Skeletal muscle satellite cell (primary cell): ENCODE data around the gene OR14A2.
"Not testable (repeated sequence)": the region's sequence is repeated elsewhere in the genome, so short reads cannot be mapped to it uniquely, and the experiment has no call there.

ENCODE experiments used
- H3K27me3 ChIP-seq: 2 replicates; pipeline ENCODE4 v1.7.0; 2013; ENCODE audit warnings: low read length; ENCODE audit not compliant: control insufficient read depth, insufficient read depth
- H3K36me3 ChIP-seq: 2 replicates; pipeline ENCODE4 v1.7.0; 2013; ENCODE audit warnings: mild to moderate bottlenecking, control low read depth, low read length; ENCODE audit not compliant: insufficient read depth
- H3K4me1 ChIP-seq: 2 replicates; pipeline ENCODE4 v1.7.0; 2013; ENCODE audit warnings: low read length; ENCODE audit not compliant: control insufficient read depth, insufficient read depth
- H3K4me2 ChIP-seq: 2 replicates; pipeline ENCODE4 v1.7.0; 2013; ENCODE audit warnings: mild to moderate bottlenecking, low read length
- H3K4me3 ChIP-seq: 2 replicates; pipeline ENCODE4 v1.7.0; 2013; ENCODE audit warnings: low read length
- H3K9ac ChIP-seq: 2 replicates; pipeline ENCODE4 v1.7.0; 2013; ENCODE audit warnings: mild to moderate bottlenecking, low read depth, low read length, moderate library complexity
- H3K9me3 ChIP-seq: replicated peaks from 2 replicates; pipeline ENCODE4 v1.7.0; 2013; ENCODE audit warnings: mild to moderate bottlenecking, control low read depth, low read length

The OR14A2 gene

GRCh38 chr1:247721222-247721621, 26.7 kb downstream of the OR14A2 start:
- Histone ChIP-seq H3K9ac (no peak overlapping the region), H3K4me2 (no peak overlapping the region), H3K4me3 (no peak overlapping the region), H3K27me3 (no peaks in the 10 kb centered on the region), H3K36me3 (no peaks in the 10 kb centered on the region), H3K4me1 (no peaks in the 10 kb centered on the region), H3K9me3 (peaks cover 9% of the 10 kb centered on the region)

GRCh38 chr1:247716546-247716945, 31.4 kb downstream of the OR14A2 start, which contains the start of gene OR6F1:
TSS of gene OR6F1 (minus strand) at chr1:247716646. CDS start at chr1:247712755, 3,891 bp downstream.
- H3K4me3 ChIP-seq: no peak within 1 kb of the TSS
- H3K9ac ChIP-seq: no peak within 1 kb of the TSS
- no peak within 1 kb of the TSS for H3K4me2 ChIP-seq
- peaks cover 17% of the 10 kb centered on the region for H3K9me3 ChIP-seq
- no peaks in the 10 kb centered on the region for H3K27me3 ChIP-seq
- H3K4me1 ChIP-seq: no peaks in the 10 kb centered on the region
- no peaks in the 10 kb centered on the region for H3K36me3 ChIP-seq

- Histone ChIP-seq H3K4me2 (no peak overlapping the region), H3K4me1 (no peaks in the 10 kb centered on the region), H3K27me3 (no peaks in the 10 kb centered on the region), H3K4me3 (no peak overlapping the region), H3K36me3 (no peaks in the 10 kb centered on the region), H3K9me3 (peaks cover 12% of the 10 kb centered on the region), H3K9ac (no peak overlapping the region)
Measured at GRCh38 chr1:247713753-247714152, 34.2 kb downstream of the OR14A2 start.

- not testable (repeated sequence) for H3K36me3 ChIP-seq, H3K4me3 ChIP-seq, H3K4me1 ChIP-seq, H3K27me3 ChIP-seq, H3K9ac ChIP-seq, H3K4me2 ChIP-seq
- H3K9me3 ChIP-seq: peaks cover 12% of the 10 kb centered on the region
Measured at GRCh38 chr1:247710681-247711080, 37.3 kb downstream of the OR14A2 start.

- Histone ChIP-seq H3K4me1 (no peaks in the 10 kb centered on the region), H3K4me3 (no peak overlapping the region), H3K9ac (no peak overlapping the region), H3K27me3 (no peaks in the 10 kb centered on the region), H3K36me3 (no peaks in the 10 kb centered on the region), H3K9me3 (no peaks in the 10 kb centered on the region), H3K4me2 (no peak overlapping the region)
Measured at GRCh38 chr1:247701338-247701737, 46.6 kb downstream of the OR14A2 start.

- Histone ChIP-seq H3K9ac (no peak overlapping the region), H3K36me3 (no peaks in the 10 kb centered on the region), H3K4me1 (no peaks in the 10 kb centered on the region), H3K4me3 (no peak overlapping the region), H3K4me2 (no peak overlapping the region), H3K9me3 (peaks cover 3% of the 10 kb centered on the region), H3K27me3 (no peaks in the 10 kb centered on the region)
Measured at GRCh38 chr1:247681288-247681897, 66.5 kb downstream of the OR14A2 start.

GRCh38 chr1:247680171-247680570, 67.8 kb downstream of the OR14A2 start:
- H3K4me3 ChIP-seq: no peak overlapping the region
- no peaks in the 10 kb centered on the region for H3K4me1 ChIP-seq
- H3K9me3 ChIP-seq: peaks cover 7% of the 10 kb centered on the region
- H3K9ac ChIP-seq: no peak overlapping the region
- H3K27me3 ChIP-seq: no peaks in the 10 kb centered on the region
- no peaks in the 10 kb centered on the region for H3K36me3 ChIP-seq
- no peak overlapping the region for H3K4me2 ChIP-seq

GRCh38 chr1:247679639-247680038, 68.3 kb downstream of the OR14A2 start, which contains the start of gene OR13G1:
TSS of gene OR13G1 (minus strand) at chr1:247679739. CDS start at chr1:247673041, 6,698 bp downstream.
- H3K36me3 ChIP-seq: no peaks in the 10 kb centered on the region
- peaks cover 7% of the 10 kb centered on the region for H3K9me3 ChIP-seq
- no peak within 1 kb of the TSS for H3K4me3 ChIP-seq
- no peaks in the 10 kb centered on the region for H3K27me3 ChIP-seq
- H3K4me1 ChIP-seq: no peaks in the 10 kb centered on the region
- H3K9ac ChIP-seq: no peak within 1 kb of the TSS
- no peak within 1 kb of the TSS for H3K4me2 ChIP-seq
